WTC11 (cell line): Measurements from ENCODE around the gene NT5C. TPM values are rescaled to one million over a fixed set of nuclear protein-coding genes. Genes with fewer than 3 reads are reported as not detected.

Experiments
- ATAC-seq: fragments of 200-7000 bp; cut with Tn5 transposase; 2 replicates; pipeline ENCODE4 v1.10.0; 2021; ENCODE audit warnings: mild to moderate bottlenecking, moderate library complexity
- CTCF ChIA-PET: fragments of 300-600 bp; sonication (Branson Sonifier 250); formaldehyde crosslinking; loops from one replicate; lab custom pipeline; 2021; ENCODE audit warnings: antibody characterized with exemption; lab: Charles Lee
- POLR2A ChIA-PET: fragments of 350-600 bp; sonication (Branson Sonifier 250); formaldehyde crosslinking; loops from one replicate; lab custom pipeline; 2021; ENCODE audit warnings: antibody characterized with exemption; lab: Charles Lee
- DNase-seq: peaks from one replicate; pipeline ENCODE4 v3.0.0; 2021; ENCODE audit warnings: low spot score
- H3K27ac Mint-ChIP-seq: 2 replicates; pipeline ENCODE4 v1.8.0; 2021; ENCODE audit warnings: mixed read lengths
- H3K27me3 Mint-ChIP-seq: 2 replicates; pipeline ENCODE4 v1.8.0; 2021; ENCODE audit warnings: low read depth, mild to moderate bottlenecking, moderate library complexity, mixed read lengths
- H3K36me3 Mint-ChIP-seq: 2 replicates; pipeline ENCODE4 v1.8.0; 2021; ENCODE audit warnings: mixed read lengths
- H3K4me1 Mint-ChIP-seq: 2 replicates; pipeline ENCODE4 v1.8.0; 2022; ENCODE audit warnings: mixed read lengths
- H3K4me3 Mint-ChIP-seq: 2 replicates; pipeline ENCODE4 v1.8.0; 2021; ENCODE audit warnings: mild to moderate bottlenecking, moderate library complexity, mixed read lengths
- H3K9me3 Mint-ChIP-seq: 2 replicates; pipeline ENCODE4 v1.8.0; 2021; ENCODE audit warnings: mixed read lengths
- JAZF1 ChIP-seq: fragments of 250-450 bp; sonication (Bioruptor Pico); IDR thresholded peaks from 2 replicates; pipeline ENCODE4 v1.9.0; 2021; ENCODE audit warnings: moderate library complexity, mild to moderate bottlenecking, inconsistent platforms
- NFE2L1 ChIP-seq: sonication (generic); formaldehyde crosslinking; IDR thresholded peaks from 2 replicates; pipeline ENCODE4 v1.8.1; 2023; ENCODE audit warnings: missing genetic modification reagents
- NFYB ChIP-seq: sonication (generic); formaldehyde crosslinking; conservative IDR thresholded peaks from 2 replicates; pipeline ENCODE4 v1.8.0; 2022; ENCODE audit warnings: low read depth, missing genetic modification reagents
- ZNF317 ChIP-seq: sonication (generic); formaldehyde crosslinking; IDR thresholded peaks from 2 replicates; pipeline ENCODE4 v1.8.1; 2023; ENCODE audit warnings: low read depth, mild to moderate bottlenecking, moderate library complexity, missing genetic modification reagents, borderline replicate concordance
- ZNF671 ChIP-seq: fragments of 250-450 bp; sonication (Bioruptor Pico); IDR thresholded peaks from 2 replicates; pipeline ENCODE4 v1.8.0; 2021; ENCODE audit warnings: mild to moderate bottlenecking
- total RNA-seq: library from RNA; stranded (reverse); gene quantifications from 3 replicates; pipeline ENCODE4 v1.2.3, GENCODE V29; 2021
- TF ChIP-seq, protein P1 (sequence below): sonication (generic); formaldehyde crosslinking; IDR thresholded peaks from 2 replicates; pipeline ENCODE4 v1.8.1; 2022; ENCODE audit warnings: mild to moderate bottlenecking, missing genetic modification reagents, moderate library complexity, borderline replicate concordance
- TF ChIP-seq, protein P2 (sequence below): fragments of 250-450 bp; sonication (Bioruptor Pico); IDR thresholded peaks from 2 replicates; pipeline ENCODE4 v2.1.2; 2022; ENCODE audit warnings: mild to moderate bottlenecking, moderate library complexity
- TF ChIP-seq, protein P3 (sequence below): sonication (generic); formaldehyde crosslinking; IDR thresholded peaks from 2 replicates; pipeline ENCODE4 v1.8.1; 2022; ENCODE audit warnings: missing genetic modification reagents, borderline replicate concordance
- TF ChIP-seq, protein P4 (sequence below): sonication (generic); formaldehyde crosslinking; IDR thresholded peaks from 2 replicates; pipeline ENCODE4 v1.8.0; 2022; ENCODE audit warnings: mild to moderate bottlenecking, missing genetic modification reagents
- TF ChIP-seq, protein P5 (sequence below): fragments of 250-450 bp; sonication (Bioruptor Pico); IDR thresholded peaks from 2 replicates; pipeline ENCODE4 v1.8.0; 2021; ENCODE audit warnings: mild to moderate bottlenecking

The NT5C gene
- total RNA-seq, 1 experiment from 2014 or later, result 91.0 TPM

DNA sequence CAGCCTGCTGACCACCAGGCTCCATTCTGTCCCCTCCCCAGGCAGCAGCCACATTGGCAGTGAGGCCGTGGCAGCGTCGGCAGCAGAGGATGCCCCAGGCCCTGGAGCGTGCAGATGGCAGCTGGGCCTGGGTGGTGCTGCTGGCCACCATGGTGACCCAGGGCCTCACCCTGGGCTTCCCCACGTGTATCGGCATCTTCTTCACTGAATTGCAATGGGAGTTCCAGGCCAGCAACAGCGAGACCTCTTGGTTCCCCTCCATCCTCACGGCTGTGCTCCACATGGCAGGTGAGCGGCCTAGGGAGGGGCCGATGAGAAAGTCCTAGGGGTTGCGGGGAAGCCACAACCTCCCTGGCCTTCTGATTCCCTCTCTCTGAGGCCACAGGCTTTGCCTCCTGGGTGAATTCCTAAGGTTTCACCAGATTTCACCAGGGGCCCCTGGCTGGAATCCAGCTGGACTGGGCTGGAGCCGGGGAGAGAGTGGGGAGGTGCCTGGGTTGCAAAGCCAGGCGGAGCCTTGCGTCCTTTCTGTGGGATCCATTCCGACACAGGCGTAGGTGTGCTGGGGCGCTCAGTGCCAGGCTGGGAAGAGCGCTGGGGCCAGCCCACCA lies 37.9 kb downstream of the NT5C start:
- TF ChIP-seq, protein P1, sequence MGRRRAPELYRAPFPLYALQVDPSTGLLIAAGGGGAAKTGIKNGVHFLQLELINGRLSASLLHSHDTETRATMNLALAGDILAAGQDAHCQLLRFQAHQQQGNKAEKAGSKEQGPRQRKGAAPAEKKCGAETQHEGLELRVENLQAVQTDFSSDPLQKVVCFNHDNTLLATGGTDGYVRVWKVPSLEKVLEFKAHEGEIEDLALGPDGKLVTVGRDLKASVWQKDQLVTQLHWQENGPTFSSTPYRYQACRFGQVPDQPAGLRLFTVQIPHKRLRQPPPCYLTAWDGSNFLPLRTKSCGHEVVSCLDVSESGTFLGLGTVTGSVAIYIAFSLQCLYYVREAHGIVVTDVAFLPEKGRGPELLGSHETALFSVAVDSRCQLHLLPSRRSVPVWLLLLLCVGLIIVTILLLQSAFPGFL (CRISPR knock-in tag), result no peak
- TF ChIP-seq, protein P2, sequence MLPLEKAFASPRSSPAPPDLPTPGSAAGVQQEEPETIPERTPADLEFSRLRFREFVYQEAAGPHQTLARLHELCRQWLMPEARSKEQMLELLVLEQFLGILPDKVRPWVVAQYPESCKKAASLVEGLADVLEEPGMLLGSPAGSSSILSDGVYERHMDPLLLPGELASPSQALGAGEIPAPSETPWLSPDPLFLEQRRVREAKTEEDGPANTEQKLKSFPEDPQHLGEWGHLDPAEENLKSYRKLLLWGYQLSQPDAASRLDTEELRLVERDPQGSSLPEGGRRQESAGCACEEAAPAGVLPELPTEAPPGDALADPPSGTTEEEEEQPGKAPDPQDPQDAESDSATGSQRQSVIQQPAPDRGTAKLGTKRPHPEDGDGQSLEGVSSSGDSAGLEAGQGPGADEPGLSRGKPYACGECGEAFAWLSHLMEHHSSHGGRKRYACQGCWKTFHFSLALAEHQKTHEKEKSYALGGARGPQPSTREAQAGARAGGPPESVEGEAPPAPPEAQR, result no peak
- TF ChIP-seq JAZF1 (CRISPR knock-in tag), result no peak
- TF ChIP-seq, all 79 proteins: peak for 0
- H3K4me3 Mint-ChIP-seq, result no peak overlapping the region
- no peaks in the 10 kb centered on the region for H3K9me3 Mint-ChIP-seq
- ATAC-seq, result no peak
- peaks cover 10% of the 10 kb centered on the region; the same call in 1 of the 2 replicates for H3K36me3 Mint-ChIP-seq
- ChIA-PET CTCF (interaction anchor here (0.6 to 4.1 kb wide), 4 partner anchors 12 to 1663 kb away, joined by 3 to 18 read pairs (median 5); no protein-coding TSS in a partner anchor), POLR2A (interaction anchor here (0.6 kb wide), 1 partner anchor 333 kb away, joined by 3 read pairs; no protein-coding TSS in a partner anchor)
- DNase-seq, result no peak
- H3K4me1 Mint-ChIP-seq, result peaks cover 45% of the 10 kb centered on the region
- no peaks in the 10 kb centered on the region; the same call in 1 of the 2 replicates for H3K27me3 Mint-ChIP-seq
- H3K27ac Mint-ChIP-seq, result no peak overlapping the region; the same call in 1 of the 2 replicates

DNA sequence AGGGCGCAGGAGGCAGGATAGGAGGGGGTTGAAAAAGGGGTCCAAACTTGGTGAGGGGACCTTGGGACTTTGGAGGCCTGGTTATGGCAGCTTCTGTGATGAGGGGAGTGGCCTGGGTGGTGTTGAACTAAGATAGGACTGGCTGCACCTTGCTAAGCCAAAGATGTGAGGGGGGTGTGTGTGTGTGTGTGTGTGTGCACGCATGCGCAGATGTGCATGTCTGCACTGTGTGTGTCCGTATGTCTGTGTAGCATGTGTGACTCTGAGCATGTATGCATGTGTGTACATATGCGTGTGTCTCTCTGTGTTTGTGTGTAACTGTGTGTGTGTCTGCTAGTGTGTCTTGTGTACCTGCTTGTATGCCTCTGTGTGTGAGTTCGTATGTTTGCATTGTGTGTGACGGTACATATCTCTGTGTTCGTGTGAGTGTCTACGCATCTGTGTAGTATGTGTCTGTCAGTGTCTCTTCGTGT lies 39.7 kb downstream of the NT5C start:
- Mint-ChIP-seq H3K9me3 (no peaks in the 10 kb centered on the region), H3K36me3 (peaks cover 5% of the 10 kb centered on the region; the same call in 1 of the 2 replicates), H3K27ac (peak overlapping the region; percentile 94), H3K4me1 (peaks cover 52% of the 10 kb centered on the region), H3K4me3 (no peak overlapping the region), H3K27me3 (no peaks in the 10 kb centered on the region; the same call in 1 of the 2 replicates)
- no peak for DNase-seq
- POLR2A ChIA-PET, result no interaction called here
- CTCF ChIA-PET, result interaction anchor here (0.7 to 1.9 kb wide), 7 partner anchors 14 to 173 kb away, joined by 3 to 13 read pairs (median 6); no protein-coding TSS in a partner anchor
- no peak for ATAC-seq
- TF ChIP-seq, protein P3, sequence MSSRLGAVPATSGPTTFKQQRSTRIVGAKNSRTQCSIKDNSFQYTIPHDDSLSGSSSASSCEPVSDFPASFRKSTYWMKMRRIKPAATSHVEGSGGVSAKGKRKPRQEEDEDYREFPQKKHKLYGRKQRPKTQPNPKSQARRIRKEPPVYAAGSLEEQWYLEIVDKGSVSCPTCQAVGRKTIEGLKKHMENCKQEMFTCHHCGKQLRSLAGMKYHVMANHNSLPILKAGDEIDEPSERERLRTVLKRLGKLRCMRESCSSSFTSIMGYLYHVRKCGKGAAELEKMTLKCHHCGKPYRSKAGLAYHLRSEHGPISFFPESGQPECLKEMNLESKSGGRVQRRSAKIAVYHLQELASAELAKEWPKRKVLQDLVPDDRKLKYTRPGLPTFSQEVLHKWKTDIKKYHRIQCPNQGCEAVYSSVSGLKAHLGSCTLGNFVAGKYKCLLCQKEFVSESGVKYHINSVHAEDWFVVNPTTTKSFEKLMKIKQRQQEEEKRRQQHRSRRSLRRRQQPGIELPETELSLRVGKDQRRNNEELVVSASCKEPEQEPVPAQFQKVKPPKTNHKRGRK (CRISPR knock-in tag), result no peak
- TF ChIP-seq ZNF317 (CRISPR knock-in tag), result no peak
- TF ChIP-seq NFYB, result no peak
- TF ChIP-seq, protein P4, sequence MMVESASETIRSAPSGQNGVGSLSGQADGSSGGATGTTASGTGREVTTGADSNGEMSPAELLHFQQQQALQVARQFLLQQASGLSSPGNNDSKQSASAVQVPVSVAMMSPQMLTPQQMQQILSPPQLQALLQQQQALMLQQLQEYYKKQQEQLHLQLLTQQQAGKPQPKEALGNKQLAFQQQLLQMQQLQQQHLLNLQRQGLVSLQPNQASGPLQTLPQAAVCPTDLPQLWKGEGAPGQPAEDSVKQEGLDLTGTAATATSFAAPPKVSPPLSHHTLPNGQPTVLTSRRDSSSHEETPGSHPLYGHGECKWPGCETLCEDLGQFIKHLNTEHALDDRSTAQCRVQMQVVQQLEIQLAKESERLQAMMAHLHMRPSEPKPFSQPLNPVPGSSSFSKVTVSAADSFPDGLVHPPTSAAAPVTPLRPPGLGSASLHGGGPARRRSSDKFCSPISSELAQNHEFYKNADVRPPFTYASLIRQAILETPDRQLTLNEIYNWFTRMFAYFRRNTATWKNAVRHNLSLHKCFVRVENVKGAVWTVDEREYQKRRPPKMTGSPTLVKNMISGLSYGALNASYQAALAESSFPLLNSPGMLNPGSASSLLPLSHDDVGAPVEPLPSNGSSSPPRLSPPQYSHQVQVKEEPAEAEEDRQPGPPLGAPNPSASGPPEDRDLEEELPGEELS, result no peak
- no peak for TF ChIP-seq ZNF671 (CRISPR knock-in tag)
- TF ChIP-seq NFE2L1 (CRISPR knock-in tag), result no peak
- TF ChIP-seq, protein P5, sequence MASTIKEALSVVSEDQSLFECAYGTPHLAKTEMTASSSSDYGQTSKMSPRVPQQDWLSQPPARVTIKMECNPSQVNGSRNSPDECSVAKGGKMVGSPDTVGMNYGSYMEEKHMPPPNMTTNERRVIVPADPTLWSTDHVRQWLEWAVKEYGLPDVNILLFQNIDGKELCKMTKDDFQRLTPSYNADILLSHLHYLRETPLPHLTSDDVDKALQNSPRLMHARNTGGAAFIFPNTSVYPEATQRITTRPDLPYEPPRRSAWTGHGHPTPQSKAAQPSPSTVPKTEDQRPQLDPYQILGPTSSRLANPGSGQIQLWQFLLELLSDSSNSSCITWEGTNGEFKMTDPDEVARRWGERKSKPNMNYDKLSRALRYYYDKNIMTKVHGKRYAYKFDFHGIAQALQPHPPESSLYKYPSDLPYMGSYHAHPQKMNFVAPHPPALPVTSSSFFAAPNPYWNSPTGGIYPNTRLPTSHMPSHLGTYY, result no peak
